Measurements from ENCODE around the gene ZFP28. TPM values are rescaled to one million over a fixed set of nuclear protein-coding genes. Genes with fewer than 3 reads are reported as not detected.

Gene ZFP28
- 2.9 to 4.1 TPM (median 3.7 TPM) in 5 replicates for total RNA-seq (2022; extraction: Qiagen RNA extraction)

DNA sequence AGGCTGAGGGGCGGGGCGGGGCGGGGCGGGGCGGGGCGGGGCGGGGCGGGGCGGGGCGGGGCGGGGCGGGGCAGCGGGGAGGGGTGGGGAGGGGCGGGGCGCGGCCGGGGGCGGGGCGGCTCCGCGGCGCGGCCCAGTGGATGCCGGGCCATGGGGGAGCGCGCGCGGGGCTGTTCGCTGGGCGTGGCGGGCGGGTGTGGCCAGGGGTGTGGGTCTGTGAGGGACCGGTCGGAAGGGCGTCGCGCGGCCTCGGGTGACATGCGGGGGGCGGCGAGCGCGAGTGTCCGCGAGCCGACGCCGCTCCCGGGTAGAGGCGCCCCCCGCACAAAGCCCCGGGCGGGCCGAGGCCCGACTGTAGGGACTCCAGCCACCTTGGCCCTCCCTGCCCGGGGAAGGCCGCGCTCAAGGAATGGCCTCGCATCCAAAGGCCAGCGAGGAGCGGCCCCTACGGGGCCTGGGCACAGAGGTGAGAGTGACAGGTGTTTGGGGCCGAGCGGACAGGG is at the start of gene ZFP28:
Gene ZFP28, plus strand, starts transcription at position 188 of the 503 bp plus-strand sequence. Its CDS starts 71 bp downstream, at position 259.

DNA sequence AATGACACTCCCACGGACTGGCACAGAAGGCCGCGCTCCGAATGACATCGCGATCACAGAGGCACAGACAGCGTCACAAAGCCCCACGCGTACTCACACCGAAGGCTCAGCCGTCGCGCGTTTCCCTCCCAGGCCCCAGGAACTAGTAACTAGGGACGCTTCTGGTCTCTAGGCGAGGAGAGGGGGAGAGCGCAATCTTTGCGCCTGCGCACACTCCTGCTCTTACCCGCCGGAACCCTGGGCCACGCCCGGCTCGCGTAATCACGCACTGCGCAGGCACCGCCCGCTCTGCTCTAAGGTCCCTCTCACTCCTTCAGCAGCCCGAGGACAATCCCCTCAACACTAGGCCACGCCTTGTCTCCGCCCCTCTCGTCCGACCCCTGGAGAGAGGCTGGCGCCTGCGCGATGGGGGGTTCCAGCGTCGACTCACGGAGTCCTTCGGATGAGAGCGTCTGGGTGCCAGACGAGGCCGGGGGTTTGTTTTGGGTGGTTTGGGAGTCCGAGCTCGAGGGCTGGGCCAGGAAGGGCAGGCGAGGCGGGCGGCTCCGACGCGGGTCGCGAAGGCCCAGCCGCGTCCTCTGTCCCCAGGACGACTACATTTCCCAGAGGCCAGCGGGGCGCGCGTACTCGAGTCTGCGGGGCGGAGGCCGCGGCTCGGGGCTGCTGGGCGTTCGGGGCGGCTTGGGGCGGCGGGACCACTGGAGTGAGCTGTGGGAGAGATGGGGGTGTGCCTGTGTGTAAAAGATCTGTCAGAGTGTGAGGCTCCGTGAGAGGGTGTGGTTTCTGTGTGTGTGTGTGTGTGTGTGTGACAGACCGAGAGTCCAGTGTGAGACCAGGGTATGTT is 31.1 kb upstream of the ZFP28 start, which contains the start of gene ZNF471:
Gene ZNF471, plus strand, starts transcription at position 410 of the 844 bp plus-strand sequence. CDS start 3,717 bp downstream, outside the sequence.

DNA sequence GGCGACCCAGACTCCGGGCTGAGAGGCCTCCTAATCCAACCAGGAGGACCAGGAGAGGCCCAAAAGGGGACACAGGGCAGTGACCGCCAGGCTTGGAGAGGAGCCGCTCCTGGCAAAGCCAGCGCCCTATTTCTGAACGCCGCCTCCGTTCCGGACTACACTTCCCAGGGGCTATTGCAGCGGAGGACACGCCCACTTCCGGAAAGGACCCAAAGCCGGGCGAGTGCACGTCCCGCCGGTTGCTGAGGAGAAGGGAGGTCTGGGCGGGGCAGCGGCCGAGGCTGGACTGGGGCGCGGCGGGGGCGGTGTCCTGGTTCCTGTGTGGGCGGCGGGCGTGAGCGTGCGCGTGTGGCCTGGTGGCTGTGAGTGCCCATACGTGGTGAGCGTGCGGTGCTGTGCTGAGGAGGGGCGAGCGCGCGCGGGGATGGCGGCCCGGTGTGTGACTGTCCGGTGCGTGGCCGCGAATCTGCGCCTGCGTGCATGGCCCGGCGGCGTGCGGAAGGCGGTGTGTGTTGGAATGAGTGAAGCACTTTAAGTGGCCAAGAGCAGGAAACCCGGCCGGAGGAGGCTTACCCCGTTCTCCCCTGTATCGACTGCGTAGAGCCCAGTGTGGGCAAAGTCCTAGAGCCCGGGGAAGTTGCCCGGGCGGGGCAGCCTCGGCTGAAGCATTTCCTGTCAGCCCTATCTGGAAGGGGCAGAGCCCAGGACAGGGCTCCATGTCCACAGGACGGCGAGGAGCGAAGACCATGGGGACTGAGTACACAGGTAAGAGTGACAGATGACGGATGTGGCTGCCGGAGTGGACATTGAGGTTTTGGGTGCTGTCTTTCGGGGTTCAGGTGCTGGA is 28.7 kb downstream of the ZFP28 start, which contains the start of gene ZNF470:
Gene ZNF470, plus strand, starts transcription at position 195 of the 847 bp plus-strand sequence. CDS start 2,844 bp downstream, outside the sequence.

DNA sequence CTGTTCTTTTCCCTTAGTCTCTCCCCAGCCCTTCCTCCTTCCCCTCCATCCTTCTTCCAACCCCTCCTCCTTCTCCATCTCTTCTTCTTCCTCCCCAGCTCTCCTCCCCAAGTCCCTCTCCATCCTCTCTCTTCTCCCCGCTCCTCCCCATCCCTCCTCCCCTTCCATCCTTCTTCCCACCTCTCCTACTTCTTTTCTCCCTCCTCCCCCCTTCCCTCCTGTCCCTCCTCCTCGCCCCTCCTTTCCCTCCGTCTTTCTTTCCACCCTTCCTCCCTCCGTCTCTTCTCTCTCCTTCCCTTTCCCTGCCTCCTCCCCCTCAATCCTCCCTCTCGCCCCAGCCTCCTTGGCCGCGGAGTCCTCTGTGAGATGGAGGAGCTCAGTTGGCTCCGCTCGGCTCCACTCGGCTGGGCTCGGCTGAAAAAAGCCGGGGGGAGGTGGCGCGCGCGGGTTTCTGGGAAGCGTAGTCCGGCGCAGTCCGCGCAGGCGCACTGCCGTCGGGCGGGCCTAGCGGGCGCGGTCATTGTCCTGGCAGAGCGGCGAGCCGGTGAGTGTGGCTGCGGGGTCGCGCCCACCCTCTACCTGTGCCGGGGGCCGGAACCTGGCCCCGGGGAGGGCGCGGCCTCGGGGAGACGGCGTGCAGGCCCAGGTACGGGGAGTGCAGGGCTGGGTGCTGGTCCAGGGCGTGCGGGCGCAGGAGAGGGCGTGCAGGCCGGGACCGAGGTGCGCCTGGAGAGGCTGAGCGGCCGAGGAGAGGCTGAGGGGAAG is 56.2 kb downstream of the ZFP28 start, which contains the start of gene ZNF71:
Gene ZNF71, plus strand, starts transcription at position 520 of the 765 bp plus-strand sequence. CDS start 6,257 bp downstream, outside the sequence.

Other genes starting within 250 kb of the ZFP28 start
- 6.0 to 9.0 TPM (median 8.0 TPM) in 5 replicates for gene ZSCAN5A, start 224.1 kb upstream of the ZFP28 start, total RNA-seq (2022; extraction: Qiagen RNA extraction)
- gene ZNF582, start 145.4 kb upstream of the ZFP28 start, total RNA-seq (2022; extraction: Qiagen RNA extraction): 0.78 to 1.4 TPM (median 0.84 TPM) in 5 replicates
- 1.4 to 2.3 TPM (median 1.9 TPM) in 5 replicates for gene ZNF583, start 134.6 kb upstream of the ZFP28 start, total RNA-seq (2022; extraction: Qiagen RNA extraction)
- not detected in 5 replicates for gene ZNF667, start 61.6 kb upstream of the ZFP28 start, total RNA-seq (2022; extraction: Qiagen RNA extraction)
- gene ZNF471, start 31.1 kb upstream of the ZFP28 start, total RNA-seq (2022; extraction: Qiagen RNA extraction): 0.02 to 0.06 TPM (median 0.04 TPM) in 3 of 5 replicates, not detected in the others
- 1.6 to 2.4 TPM (median 1.7 TPM) in 5 replicates for gene ZNF470, start 28.5 kb downstream of the ZFP28 start, total RNA-seq (2022; extraction: Qiagen RNA extraction)
- 9.8 to 12.7 TPM (median 11.4 TPM) in 5 replicates for gene ZNF71, start 56.4 kb downstream of the ZFP28 start, total RNA-seq (2022; extraction: Qiagen RNA extraction)
- 0.16 to 0.19 TPM in 2 of 5 replicates, not detected in the others for gene SMIM17, start 104.2 kb downstream of the ZFP28 start, total RNA-seq (2022; extraction: Qiagen RNA extraction)
- gene ZNF835, start 132.8 kb downstream of the ZFP28 start, total RNA-seq (2022; extraction: Qiagen RNA extraction): not detected in 5 replicates

All from A549 treated with CORT108297 at 1 μM for 4 hours (cell line).